ENCODE results near the gene TNFAIP6.

The TNFAIP6 gene

GRCh38 chr2:151405376-151405775 is 48.0 kb downstream of the TNFAIP6 start:
- no peak overlapping the region for H3K23ac ChIP-seq (ENCODE audit: low read length)
- no peak overlapping the region for H3K4me2 ChIP-seq (ENCODE audit: low read length)
- no peak overlapping the region for H2BK12ac ChIP-seq (ENCODE audit: low read length)
- H3K4ac ChIP-seq (ENCODE audit: low read depth, low read length), result no peak overlapping the region
- no peak overlapping the region for H2AFZ ChIP-seq (ENCODE audit: insufficient read depth, low read length, poor library complexity)
- no peak overlapping the region for H3K14ac ChIP-seq (ENCODE audit: low read length)
- H2BK120ac ChIP-seq (ENCODE audit: insufficient read depth, low read length, poor library complexity), result no peak overlapping the region
- no peaks in the 10 kb centered on the region for H3K9me3 ChIP-seq (ENCODE audit: insufficient read depth, low read depth, low read length)
- no peak overlapping the region for H4K91ac ChIP-seq (ENCODE audit: low read depth, low read length)
- no peak overlapping the region for H3K4me3 ChIP-seq (ENCODE audit: low read depth, low read length)
- H3K36me3 ChIP-seq (ENCODE audit: control insufficient read depth in 1 of 2, insufficient read depth in 2 of 2, low read length in 2 of 2), result no peaks in the 10 kb centered on the region
- H2BK5ac ChIP-seq (ENCODE audit: low read depth, low read length, poor library complexity), result no peak overlapping the region
- H3K79me1 ChIP-seq (ENCODE audit: low read length), result peaks cover 7% of the 10 kb centered on the region
- peaks cover 7% of the 10 kb centered on the region for H3K79me2 ChIP-seq (ENCODE audit: control insufficient read depth, insufficient read depth, low read length, poor library complexity)
- H3K4me1 ChIP-seq (ENCODE audit: control insufficient read depth in 1 of 2, insufficient read depth in 2 of 2, low read length in 2 of 2), result no peaks in the 10 kb centered on the region
- H4K12ac ChIP-seq (ENCODE audit: low read depth, low read length), result no peak overlapping the region
- H2AK5ac ChIP-seq (ENCODE audit: low read length), result no peak overlapping the region
- peak; percentile 1 to 29 for DNase-seq
- no peak overlapping the region for H3K18ac ChIP-seq (ENCODE audit: low read length)
- WGBS (ENCODE audit: extremely low coverage, insufficient coverage, insufficient read length), result no CpG with 5 or more reads among the region's 4 CpGs
- no peaks in the 10 kb centered on the region for H3K27me3 ChIP-seq (ENCODE audit: insufficient read depth, low read length)
- no peak overlapping the region for H4K8ac ChIP-seq (ENCODE audit: low read depth, low read length)
- H3K27ac ChIP-seq (ENCODE audit: low read depth, low read length), result no peak overlapping the region
- no peak overlapping the region for H3K9ac ChIP-seq (ENCODE audit: low read length)

GRCh38 chr2:151407281-151407680 is 49.9 kb downstream of the TNFAIP6 start:
- peak; percentile 32 to 81 for DNase-seq
- no peak overlapping the region for H2AK5ac ChIP-seq (ENCODE audit: low read length)

GRCh38 chr2:151408788-151409600 is 51.6 kb downstream of the TNFAIP6 start:
- H2BK5ac ChIP-seq (ENCODE audit: low read depth, low read length, poor library complexity), result no peak overlapping the region
- H2AK5ac ChIP-seq (ENCODE audit: low read length), result no peak overlapping the region
- H2BK120ac ChIP-seq (ENCODE audit: insufficient read depth, low read length, poor library complexity), result no peak overlapping the region
- no peak overlapping the region for H3K4me3 ChIP-seq (ENCODE audit: low read depth, low read length)
- no peak overlapping the region for H3K23ac ChIP-seq (ENCODE audit: low read length)
- no peak overlapping the region for H2BK12ac ChIP-seq (ENCODE audit: low read length)
- H3K4me2 ChIP-seq (ENCODE audit: low read length), result peak overlapping the region; percentile 42
- peak overlapping the region; percentile 16 for H4K12ac ChIP-seq (ENCODE audit: low read depth, low read length)
- H3K9me3 ChIP-seq (ENCODE audit: insufficient read depth, low read depth, low read length), result no peaks in the 10 kb centered on the region
- H3K36me3 ChIP-seq (ENCODE audit: control insufficient read depth in 1 of 2, insufficient read depth in 2 of 2, low read length in 2 of 2), result peaks cover 11% of the 10 kb centered on the region in 2 experiments
- no peak overlapping the region for H3K27ac ChIP-seq (ENCODE audit: low read depth, low read length)
- peaks cover 9% of the 10 kb centered on the region for H3K79me1 ChIP-seq (ENCODE audit: low read length)
- peaks cover 9% of the 10 kb centered on the region for H3K79me2 ChIP-seq (ENCODE audit: control insufficient read depth, insufficient read depth, low read length, poor library complexity)
- no peaks in the 10 kb centered on the region for H3K4me1 ChIP-seq (ENCODE audit: control insufficient read depth in 1 of 2, insufficient read depth in 2 of 2, low read length in 2 of 2)
- peak; percentile 65 to 72 for DNase-seq
- H4K91ac ChIP-seq (ENCODE audit: low read depth, low read length), result no peak overlapping the region
- no peaks in the 10 kb centered on the region for H3K27me3 ChIP-seq (ENCODE audit: insufficient read depth, low read length)
- no CpG with 5 or more reads among the region's 25 CpGs for WGBS (ENCODE audit: extremely low coverage, insufficient coverage, insufficient read length)
- H2AFZ ChIP-seq (ENCODE audit: insufficient read depth, low read length, poor library complexity), result peak overlapping the region; percentile 47
- peak overlapping the region; percentile 64 for H4K8ac ChIP-seq (ENCODE audit: low read depth, low read length)
- H3K18ac ChIP-seq (ENCODE audit: low read length), result no peak overlapping the region
- no peak overlapping the region for H3K14ac ChIP-seq (ENCODE audit: low read length)
- H3K9ac ChIP-seq (ENCODE audit: low read length), result no peak overlapping the region
- no peak overlapping the region for H3K4ac ChIP-seq (ENCODE audit: low read depth, low read length)

More at GRCh38 chr2:151407281-151407680, 49.9 kb downstream of the TNFAIP6 start:
- no peak overlapping the region for H3K9ac ChIP-seq (ENCODE audit: low read length)
- H2BK12ac ChIP-seq (ENCODE audit: low read length), result no peak overlapping the region
- no peak overlapping the region for H3K23ac ChIP-seq (ENCODE audit: low read length)
- peaks cover 1 to 2% of the 10 kb centered on the region in 2 experiments for H3K36me3 ChIP-seq (ENCODE audit: control insufficient read depth in 1 of 2, insufficient read depth in 2 of 2, low read length in 2 of 2)
- no peak overlapping the region for H3K14ac ChIP-seq (ENCODE audit: low read length)
- peaks cover 9% of the 10 kb centered on the region for H3K79me1 ChIP-seq (ENCODE audit: low read length)
- no peaks in the 10 kb centered on the region for H3K9me3 ChIP-seq (ENCODE audit: insufficient read depth, low read depth, low read length)
- no peak overlapping the region for H4K12ac ChIP-seq (ENCODE audit: low read depth, low read length)
- no peaks in the 10 kb centered on the region for H3K27me3 ChIP-seq (ENCODE audit: insufficient read depth, low read length)
- H3K4me1 ChIP-seq (ENCODE audit: control insufficient read depth in 1 of 2, insufficient read depth in 2 of 2, low read length in 2 of 2), result no peaks in the 10 kb centered on the region
- no peak overlapping the region for H2BK5ac ChIP-seq (ENCODE audit: low read depth, low read length, poor library complexity)
- H2BK120ac ChIP-seq (ENCODE audit: insufficient read depth, low read length, poor library complexity), result no peak overlapping the region
- H3K27ac ChIP-seq (ENCODE audit: low read depth, low read length), result no peak overlapping the region
- no peak overlapping the region for H3K4ac ChIP-seq (ENCODE audit: low read depth, low read length)
- no peak overlapping the region for H3K18ac ChIP-seq (ENCODE audit: low read length)
- no peak overlapping the region for H3K4me2 ChIP-seq (ENCODE audit: low read length)
- no peak overlapping the region for H4K91ac ChIP-seq (ENCODE audit: low read depth, low read length)
- no peak overlapping the region for H4K8ac ChIP-seq (ENCODE audit: low read depth, low read length)
- H3K79me2 ChIP-seq (ENCODE audit: control insufficient read depth, insufficient read depth, low read length, poor library complexity), result peaks cover 9% of the 10 kb centered on the region
- no peak overlapping the region for H2AFZ ChIP-seq (ENCODE audit: insufficient read depth, low read length, poor library complexity)
- no peak overlapping the region for H3K4me3 ChIP-seq (ENCODE audit: low read depth, low read length)

DNA sequence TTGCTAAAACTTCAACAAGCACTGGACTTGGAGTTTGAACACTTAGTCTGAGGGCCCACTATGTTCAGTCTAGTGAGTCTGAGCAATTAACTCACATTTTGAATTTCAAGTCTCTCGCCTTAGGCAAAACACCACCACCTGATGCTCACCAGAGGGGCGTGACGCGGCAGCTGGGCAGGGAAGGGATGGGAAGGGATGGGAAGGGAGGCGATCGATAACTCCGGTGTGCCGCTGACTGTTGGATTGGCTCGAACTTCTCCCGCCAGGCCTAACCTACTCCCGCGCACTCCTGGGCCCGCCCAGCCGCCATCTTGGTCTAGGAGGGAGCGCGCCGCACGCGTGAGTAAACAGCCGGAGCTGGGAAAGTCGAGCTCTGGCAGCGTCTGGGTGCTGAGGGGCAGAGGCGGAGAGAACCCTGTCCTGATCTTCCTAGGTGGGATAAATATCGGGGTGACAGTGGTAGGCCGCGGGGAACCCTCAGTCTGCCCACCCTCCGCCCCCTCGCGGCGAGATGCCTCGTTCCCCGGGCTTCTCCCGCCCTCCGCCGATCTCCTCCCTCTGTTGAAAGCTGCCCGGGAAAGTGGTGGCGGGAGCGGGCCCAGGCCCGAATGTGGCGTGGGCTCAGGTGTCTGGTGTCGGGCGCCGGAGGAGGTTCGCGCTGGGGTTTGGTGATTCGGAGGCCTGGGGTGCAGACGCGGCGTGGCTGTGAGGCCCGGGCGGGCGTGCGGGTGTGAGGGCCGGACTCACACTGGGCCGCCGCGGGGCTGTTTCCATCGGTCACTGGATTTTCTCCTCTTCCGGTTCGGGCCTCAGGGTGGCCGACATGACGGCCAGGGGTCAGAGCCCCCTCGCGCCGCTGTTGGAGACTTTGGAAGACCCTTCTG is 52.5 kb downstream of the TNFAIP6 start, which contains the start of gene RIF1:
RIF1 (plus strand) TSS at position 302 of the 884 bp plus-strand sequence; CDS start at position 824, 522 bp downstream.
- peak within 1 kb of the TSS; percentile 92 for H3K4me2 ChIP-seq (ENCODE audit: low read length)
- H2BK12ac ChIP-seq (ENCODE audit: low read length), result no peak within 1 kb of the TSS
- no peak within 1 kb of the TSS for H2AK5ac ChIP-seq (ENCODE audit: low read length)
- peak within 1 kb of the TSS; percentile 89 for H4K8ac ChIP-seq (ENCODE audit: low read depth, low read length)
- H3K27me3 ChIP-seq (ENCODE audit: insufficient read depth, low read length), result no peaks in the 10 kb centered on the region
- H2BK120ac ChIP-seq (ENCODE audit: insufficient read depth, low read length, poor library complexity), result peak within 1 kb of the TSS; percentile 70
- H3K4ac ChIP-seq (ENCODE audit: low read depth, low read length), result peak within 1 kb of the TSS; percentile 21
- peak within 1 kb of the TSS; percentile 83 for H3K4me3 ChIP-seq (ENCODE audit: low read depth, low read length)
- peak within 1 kb of the TSS; percentile 92 for H4K12ac ChIP-seq (ENCODE audit: low read depth, low read length)
- DNase-seq, result peak; percentile 97 to 99
- H2AFZ ChIP-seq (ENCODE audit: insufficient read depth, low read length, poor library complexity), result peak within 1 kb of the TSS; percentile 87
- H3K79me1 ChIP-seq (ENCODE audit: low read length), result peaks cover 9% of the 10 kb centered on the region
- WGBS (ENCODE audit: extremely low coverage, insufficient coverage, insufficient read length), result no CpG with 5 or more reads among the region's 65 CpGs
- H3K79me2 ChIP-seq (ENCODE audit: control insufficient read depth, insufficient read depth, low read length, poor library complexity), result peaks cover 9% of the 10 kb centered on the region
- peak within 1 kb of the TSS; percentile 70 for H2BK5ac ChIP-seq (ENCODE audit: low read depth, low read length, poor library complexity)
- peak within 1 kb of the TSS; percentile 82 for H3K18ac ChIP-seq (ENCODE audit: low read length)
- no peaks in the 10 kb centered on the region for H3K4me1 ChIP-seq (ENCODE audit: control insufficient read depth in 1 of 2, insufficient read depth in 2 of 2, low read length in 2 of 2)
- H3K36me3 ChIP-seq (ENCODE audit: control insufficient read depth in 1 of 2, insufficient read depth in 2 of 2, low read length in 2 of 2), result peaks cover 12 to 15% of the 10 kb centered on the region in 2 experiments
- H4K91ac ChIP-seq (ENCODE audit: low read depth, low read length), result peak within 1 kb of the TSS; percentile 84
- peak within 1 kb of the TSS; percentile 72 for H3K27ac ChIP-seq (ENCODE audit: low read depth, low read length)
- H3K23ac ChIP-seq (ENCODE audit: low read length), result no peak within 1 kb of the TSS
- H3K9me3 ChIP-seq (ENCODE audit: insufficient read depth, low read depth, low read length), result no peaks in the 10 kb centered on the region
- H3K14ac ChIP-seq (ENCODE audit: low read length), result peak within 1 kb of the TSS; percentile 86
- peak within 1 kb of the TSS; percentile 86 for H3K9ac ChIP-seq (ENCODE audit: low read length)

Data from trophoblast cell (in vitro differentiated cells and primary cell).